Measurements from ENCODE around the gene PTGS1.

Gene PTGS1

DNA sequence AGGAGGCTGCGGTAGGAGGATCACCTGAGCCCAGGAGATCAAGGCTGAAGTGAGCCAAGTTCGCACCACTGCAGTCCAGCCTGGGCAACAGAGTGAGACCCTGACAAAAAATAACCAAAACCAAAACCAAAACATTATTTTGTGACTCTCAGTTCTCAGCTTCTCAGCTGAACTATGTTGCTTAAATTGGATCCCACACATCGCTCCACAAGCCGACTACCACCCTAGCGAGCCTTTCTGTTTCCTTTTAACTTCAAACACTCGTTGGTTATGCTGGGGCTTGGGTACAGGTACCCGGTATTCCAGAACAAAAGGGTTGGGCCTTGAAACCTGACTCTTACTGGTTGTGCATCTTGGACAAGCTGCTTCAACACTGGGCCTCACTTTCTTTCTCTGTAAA, 3.8 kb upstream of the PTGS1 start:
- TF ChIP-seq FOXP2 (optimal IDR thresholded peaks at IDR 0.05; ENCODE audit: borderline replicate concordance, extremely low read depth, extremely low read length, insufficient read depth): no peak
- TF ChIP-seq TAF1 (IDR thresholded peaks at IDR 0.05; ENCODE audit: borderline replicate concordance, insufficient read depth, low read length): no peak
- no peak for TF ChIP-seq POLR2AphosphoS5 (IDR thresholded peaks at IDR 0.05; ENCODE audit: low read depth, low read length)
- TF ChIP-seq, protein P1, sequence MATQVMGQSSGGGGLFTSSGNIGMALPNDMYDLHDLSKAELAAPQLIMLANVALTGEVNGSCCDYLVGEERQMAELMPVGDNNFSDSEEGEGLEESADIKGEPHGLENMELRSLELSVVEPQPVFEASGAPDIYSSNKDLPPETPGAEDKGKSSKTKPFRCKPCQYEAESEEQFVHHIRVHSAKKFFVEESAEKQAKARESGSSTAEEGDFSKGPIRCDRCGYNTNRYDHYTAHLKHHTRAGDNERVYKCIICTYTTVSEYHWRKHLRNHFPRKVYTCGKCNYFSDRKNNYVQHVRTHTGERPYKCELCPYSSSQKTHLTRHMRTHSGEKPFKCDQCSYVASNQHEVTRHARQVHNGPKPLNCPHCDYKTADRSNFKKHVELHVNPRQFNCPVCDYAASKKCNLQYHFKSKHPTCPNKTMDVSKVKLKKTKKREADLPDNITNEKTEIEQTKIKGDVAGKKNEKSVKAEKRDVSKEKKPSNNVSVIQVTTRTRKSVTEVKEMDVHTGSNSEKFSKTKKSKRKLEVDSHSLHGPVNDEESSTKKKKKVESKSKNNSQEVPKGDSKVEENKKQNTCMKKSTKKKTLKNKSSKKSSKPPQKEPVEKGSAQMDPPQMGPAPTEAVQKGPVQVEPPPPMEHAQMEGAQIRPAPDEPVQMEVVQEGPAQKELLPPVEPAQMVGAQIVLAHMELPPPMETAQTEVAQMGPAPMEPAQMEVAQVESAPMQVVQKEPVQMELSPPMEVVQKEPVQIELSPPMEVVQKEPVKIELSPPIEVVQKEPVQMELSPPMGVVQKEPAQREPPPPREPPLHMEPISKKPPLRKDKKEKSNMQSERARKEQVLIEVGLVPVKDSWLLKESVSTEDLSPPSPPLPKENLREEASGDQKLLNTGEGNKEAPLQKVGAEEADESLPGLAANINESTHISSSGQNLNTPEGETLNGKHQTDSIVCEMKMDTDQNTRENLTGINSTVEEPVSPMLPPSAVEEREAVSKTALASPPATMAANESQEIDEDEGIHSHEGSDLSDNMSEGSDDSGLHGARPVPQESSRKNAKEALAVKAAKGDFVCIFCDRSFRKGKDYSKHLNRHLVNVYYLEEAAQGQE (IDR thresholded peaks at IDR 0.05; ENCODE audit: insufficient read depth in 1 of 2, low read depth in 2 of 2, low read length in 2 of 2): no peak
- no peak for TF ChIP-seq SIN3A (IDR thresholded peaks at IDR 0.05; ENCODE audit: borderline replicate concordance, insufficient read depth, low read length)

DNA sequence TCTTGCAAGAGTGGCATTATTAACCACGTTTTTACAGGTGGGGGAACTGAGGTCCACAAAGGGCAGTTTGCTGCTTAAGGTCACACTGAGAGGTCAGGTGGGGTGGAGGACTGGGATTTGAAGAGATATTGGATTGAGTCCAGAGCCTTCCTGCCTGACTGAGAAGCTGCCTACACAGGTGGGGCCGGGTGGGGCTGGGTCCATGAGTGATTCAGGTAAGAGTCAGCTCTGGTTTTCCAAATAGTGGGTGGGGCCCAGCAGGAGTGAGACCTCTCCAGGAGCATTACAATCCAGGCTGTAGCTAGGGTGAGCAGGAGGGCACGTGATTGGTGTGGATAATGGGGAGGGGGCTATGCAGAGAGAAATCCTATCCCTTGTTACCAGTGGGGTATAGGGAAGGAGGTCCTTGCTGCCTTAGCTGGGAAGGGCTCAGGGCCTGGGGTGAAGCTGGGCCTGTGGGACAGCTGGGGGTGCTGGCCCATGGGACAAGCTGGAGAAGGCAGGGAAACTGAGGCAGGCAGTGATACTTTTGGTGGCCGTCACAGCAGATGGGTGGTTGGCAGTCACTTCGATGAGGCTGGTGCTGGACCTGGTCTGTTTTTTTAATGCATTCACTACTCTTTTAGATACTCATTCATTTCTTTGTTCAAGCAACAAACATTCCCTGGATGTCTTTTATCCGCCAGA, 2.9 kb upstream of the PTGS1 start:
- TF ChIP-seq POLR2AphosphoS5 (IDR thresholded peaks at IDR 0.05; ENCODE audit: low read depth, low read length) (no peak), TAF1 (IDR thresholded peaks at IDR 0.05; ENCODE audit: borderline replicate concordance, insufficient read depth, low read length) (no peak), FOXP2 (optimal IDR thresholded peaks at IDR 0.05; ENCODE audit: borderline replicate concordance, extremely low read depth, extremely low read length, insufficient read depth) (no peak), SIN3A (IDR thresholded peaks at IDR 0.05; ENCODE audit: borderline replicate concordance, insufficient read depth, low read length) (no peak)
- TF ChIP-seq, protein P1 (IDR thresholded peaks at IDR 0.05; ENCODE audit: insufficient read depth in 1 of 2, low read depth in 2 of 2, low read length in 2 of 2): no peak

DNA sequence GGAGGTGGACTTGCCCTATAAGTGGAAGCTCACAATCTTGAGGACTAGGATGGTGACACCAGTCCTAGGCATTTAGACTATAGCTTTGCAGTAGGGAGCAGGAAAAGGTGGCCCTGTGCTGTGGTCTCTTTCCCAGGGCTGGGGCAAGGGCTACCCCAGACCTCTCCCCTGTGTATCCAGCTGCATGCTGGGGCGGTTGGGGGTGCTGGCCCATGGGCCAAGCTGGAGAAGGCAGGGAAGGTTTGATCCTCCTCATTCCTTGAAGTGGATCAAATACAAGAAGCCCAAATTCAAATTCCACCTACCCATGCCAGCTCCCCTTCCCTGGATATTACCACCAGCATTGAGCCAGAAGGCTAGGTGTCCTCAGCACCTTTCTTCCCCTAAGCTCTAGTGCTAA, 2.2 kb upstream of the PTGS1 start:
- TF ChIP-seq SIN3A (IDR thresholded peaks at IDR 0.05; ENCODE audit: borderline replicate concordance, insufficient read depth, low read length): no peak
- TF ChIP-seq POLR2AphosphoS5 (IDR thresholded peaks at IDR 0.05; ENCODE audit: low read depth, low read length): no peak
- TF ChIP-seq TAF1 (IDR thresholded peaks at IDR 0.05; ENCODE audit: borderline replicate concordance, insufficient read depth, low read length): no peak
- TF ChIP-seq, protein P1 (IDR thresholded peaks at IDR 0.05; ENCODE audit: insufficient read depth in 1 of 2, low read depth in 2 of 2, low read length in 2 of 2): no peak
- no peak for TF ChIP-seq FOXP2 (optimal IDR thresholded peaks at IDR 0.05; ENCODE audit: borderline replicate concordance, extremely low read depth, extremely low read length, insufficient read depth)

DNA sequence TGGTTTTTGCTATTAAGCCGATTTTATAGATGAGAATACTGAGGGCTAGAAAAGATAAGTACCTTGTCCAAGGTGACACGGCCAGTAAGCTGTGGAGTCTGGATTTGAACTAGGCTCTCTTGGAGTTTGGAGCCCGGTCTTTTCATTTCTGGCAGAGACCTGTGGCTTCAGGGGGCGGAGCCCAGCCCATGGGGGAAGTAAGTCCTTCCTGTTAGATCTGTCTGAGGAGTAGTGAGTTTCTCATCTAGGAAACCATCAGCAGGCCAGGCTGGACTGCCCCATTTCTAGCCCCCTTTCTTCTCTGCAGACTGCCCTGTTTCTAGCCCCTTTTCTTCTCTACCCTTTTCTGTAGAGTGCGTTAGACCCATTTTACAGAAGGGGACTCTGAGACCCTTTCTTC, 521 bp upstream of the PTGS1 start:
- TF ChIP-seq FOXP2 (optimal IDR thresholded peaks at IDR 0.05; ENCODE audit: borderline replicate concordance, extremely low read depth, extremely low read length, insufficient read depth) (no peak), SIN3A (IDR thresholded peaks at IDR 0.05; ENCODE audit: borderline replicate concordance, insufficient read depth, low read length) (no peak), POLR2AphosphoS5 (IDR thresholded peaks at IDR 0.05; ENCODE audit: low read depth, low read length) (no peak), TAF1 (IDR thresholded peaks at IDR 0.05; ENCODE audit: borderline replicate concordance, insufficient read depth, low read length) (no peak)
- TF ChIP-seq, protein P1 (IDR thresholded peaks at IDR 0.05; ENCODE audit: insufficient read depth in 1 of 2, low read depth in 2 of 2, low read length in 2 of 2): no peak
